ENCODE data around the gene MACIR. TPM values are rescaled to one million over a fixed set of nuclear protein-coding genes. Genes with fewer than 3 reads are reported as not detected.

The MACIR gene
- total and polyA plus RNA-seq, 8 donors: 7.0 to 13.6 (median 12.1) TPM

- Histone ChIP-seq H3K4me1 (no peaks in the 10 kb centered on the region), H3K27ac (no peak overlapping the region), H3K4me3 (no peak overlapping the region), H3K9me3 (no peaks in the 10 kb centered on the region), H3K27me3 (no peaks in the 10 kb centered on the region), H3K36me3 (no peaks in the 10 kb centered on the region)
- ATAC-seq (no peak), DNase-seq (no peak)
- intact Hi-C loops (cut with DNase I): no loop called here
- no peak for TF ChIP-seq CTCF (IDR thresholded peaks at IDR 0.05)
Measured at GRCh38 chr5:103293099-103293498, 34.5 kb downstream of the MACIR start.

- Histone ChIP-seq H3K4me1 (no peaks in the 10 kb centered on the region), H3K36me3 (no peaks in the 10 kb centered on the region), H3K27ac (no peak overlapping the region), H3K27me3 (no peaks in the 10 kb centered on the region), H3K4me3 (no peak overlapping the region), H3K9me3 (no peaks in the 10 kb centered on the region)
- ATAC-seq: no peak
- intact Hi-C loops (cut with DNase I): no loop called here
- TF ChIP-seq CTCF (IDR thresholded peaks at IDR 0.05): no peak
- no peak for DNase-seq
Measured at GRCh38 chr5:103293719-103294118, 35.2 kb downstream of the MACIR start.

GRCh38 chr5:103294906-103295305 lies 36.3 kb downstream of the MACIR start:
- no peaks in the 10 kb centered on the region for H3K4me1 ChIP-seq
- no peak overlapping the region for H3K27ac ChIP-seq
- H3K36me3 ChIP-seq: no peaks in the 10 kb centered on the region
- no peak for DNase-seq
- H3K4me3 ChIP-seq: no peak overlapping the region
- no peaks in the 10 kb centered on the region for H3K9me3 ChIP-seq
- intact Hi-C loops (cut with DNase I): no loop called here
- no peak for ATAC-seq
- no peak for TF ChIP-seq CTCF (IDR thresholded peaks at IDR 0.05)
- no peaks in the 10 kb centered on the region for H3K27me3 ChIP-seq

GRCh38 chr5:103295424-103295823 lies 36.9 kb downstream of the MACIR start:
- Histone ChIP-seq H3K4me1 (no peaks in the 10 kb centered on the region), H3K9me3 (no peaks in the 10 kb centered on the region), H3K27ac (no peak overlapping the region), H3K4me3 (no peak overlapping the region), H3K27me3 (no peaks in the 10 kb centered on the region), H3K36me3 (no peaks in the 10 kb centered on the region)
- no peak for TF ChIP-seq CTCF (IDR thresholded peaks at IDR 0.05)
- DNase-seq: no peak
- intact Hi-C loops (cut with DNase I): no loop called here
- ATAC-seq: no peak

GRCh38 chr5:103295871-103296270 lies 37.3 kb downstream of the MACIR start:
- no peaks in the 10 kb centered on the region for H3K9me3 ChIP-seq
- ATAC-seq (no peak), DNase-seq (no peak)
- intact Hi-C loops (cut with DNase I): no loop called here
- H3K36me3 ChIP-seq: no peaks in the 10 kb centered on the region
- no peak overlapping the region for H3K27ac ChIP-seq
- no peak for TF ChIP-seq CTCF (IDR thresholded peaks at IDR 0.05)
- no peak overlapping the region for H3K4me3 ChIP-seq
- no peaks in the 10 kb centered on the region for H3K27me3 ChIP-seq
- no peaks in the 10 kb centered on the region for H3K4me1 ChIP-seq

Measured in left lung (tissue), 10 donors.